ENCODE data around the gene PITPNC1.

- TF ChIP-seq, protein P1, sequence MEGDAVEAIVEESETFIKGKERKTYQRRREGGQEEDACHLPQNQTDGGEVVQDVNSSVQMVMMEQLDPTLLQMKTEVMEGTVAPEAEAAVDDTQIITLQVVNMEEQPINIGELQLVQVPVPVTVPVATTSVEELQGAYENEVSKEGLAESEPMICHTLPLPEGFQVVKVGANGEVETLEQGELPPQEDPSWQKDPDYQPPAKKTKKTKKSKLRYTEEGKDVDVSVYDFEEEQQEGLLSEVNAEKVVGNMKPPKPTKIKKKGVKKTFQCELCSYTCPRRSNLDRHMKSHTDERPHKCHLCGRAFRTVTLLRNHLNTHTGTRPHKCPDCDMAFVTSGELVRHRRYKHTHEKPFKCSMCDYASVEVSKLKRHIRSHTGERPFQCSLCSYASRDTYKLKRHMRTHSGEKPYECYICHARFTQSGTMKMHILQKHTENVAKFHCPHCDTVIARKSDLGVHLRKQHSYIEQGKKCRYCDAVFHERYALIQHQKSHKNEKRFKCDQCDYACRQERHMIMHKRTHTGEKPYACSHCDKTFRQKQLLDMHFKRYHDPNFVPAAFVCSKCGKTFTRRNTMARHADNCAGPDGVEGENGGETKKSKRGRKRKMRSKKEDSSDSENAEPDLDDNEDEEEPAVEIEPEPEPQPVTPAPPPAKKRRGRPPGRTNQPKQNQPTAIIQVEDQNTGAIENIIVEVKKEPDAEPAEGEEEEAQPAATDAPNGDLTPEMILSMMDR (conservative IDR thresholded peaks at IDR 0.05 in 1 of 2, IDR thresholded peaks at IDR 0.05 in 1 of 2; ENCODE audit: extremely low read depth in 1 of 2, insufficient read depth in 1 of 2, low read depth in 1 of 2, low read length in 2 of 2), result no peak
- TF ChIP-seq EZH2 (IDR thresholded peaks at IDR 0.05; ENCODE audit: borderline replicate concordance, low read length), result no peak
These were observed 41.7 kb upstream of the PITPNC1 start for GRCh38 chr17:67335245-67335835.
